CMK (cell line): ENCODE results near the gene GTF2F2.
"Not testable (repeated sequence)": the region's sequence is repeated elsewhere in the genome, so short reads cannot be mapped to it uniquely, and the experiment has no call there.

ENCODE experiments used
- DNase-seq: peaks from one replicate; pipeline ENCODE4 v3.0.0-alpha.2; 2010; ENCODE audit warnings: low read depth

GTF2F2 gene

DNA sequence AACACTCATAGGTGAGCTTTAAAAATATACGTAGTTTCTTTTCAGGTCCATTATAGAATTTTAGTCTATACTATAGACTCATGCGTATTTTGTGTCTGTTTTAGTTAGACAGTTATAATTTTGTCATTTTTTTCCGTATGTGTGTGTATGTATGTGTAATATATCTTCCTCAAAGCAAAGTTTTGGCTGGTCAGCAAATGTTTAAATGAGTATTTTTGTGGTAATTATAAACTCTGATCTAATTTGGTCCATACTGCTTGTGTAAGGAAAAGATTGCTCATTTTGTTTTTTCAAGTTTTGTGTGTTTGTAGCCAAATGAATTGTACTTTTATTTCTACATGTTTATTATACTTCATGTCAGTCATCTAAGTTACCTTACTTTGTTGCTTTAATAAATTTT lies 60.0 kb downstream of the GTF2F2 start:
- DNase-seq = no peak

DNA sequence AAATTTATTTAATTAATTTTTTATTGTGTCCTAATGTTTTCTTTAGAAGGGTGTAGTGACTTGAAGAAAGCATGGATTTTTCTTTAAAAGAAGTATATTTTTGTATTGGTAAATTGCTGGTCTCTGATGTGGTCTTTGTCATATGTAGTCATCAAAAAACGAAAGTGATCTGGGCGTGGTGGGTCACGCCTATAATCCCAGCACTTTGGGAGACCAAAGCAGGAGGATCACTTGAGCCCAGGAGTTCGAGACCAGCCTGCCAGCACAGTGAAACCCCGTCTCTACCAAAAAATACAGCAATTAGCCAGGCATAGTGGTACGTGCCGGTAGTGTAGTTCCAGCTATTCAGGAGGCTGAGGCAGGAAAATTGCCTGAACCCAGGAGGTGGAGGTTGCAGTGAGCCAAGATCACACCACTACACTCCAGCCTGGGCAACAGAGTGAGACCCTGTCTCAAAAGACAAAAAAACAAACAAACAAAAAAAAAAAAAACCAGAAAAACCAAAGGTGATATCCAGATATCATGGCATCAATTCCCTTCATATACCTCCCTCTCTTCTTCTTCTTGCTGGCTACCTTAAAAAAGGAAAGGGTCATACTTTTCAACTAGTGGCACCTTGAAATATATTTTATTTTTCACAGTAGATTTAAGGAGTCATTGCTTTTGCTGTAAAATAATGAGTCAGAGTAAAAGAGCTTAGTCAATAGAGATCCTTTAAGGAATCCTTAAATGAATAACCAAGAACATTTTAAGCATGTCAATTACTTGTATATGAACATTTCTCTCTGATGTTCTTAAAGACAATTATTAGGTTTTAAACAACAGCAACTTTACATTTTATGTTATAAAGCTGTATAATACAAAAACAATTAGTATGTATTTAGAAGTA lies 60.6 kb downstream of the GTF2F2 start:
- no peak for DNase-seq

DNA sequence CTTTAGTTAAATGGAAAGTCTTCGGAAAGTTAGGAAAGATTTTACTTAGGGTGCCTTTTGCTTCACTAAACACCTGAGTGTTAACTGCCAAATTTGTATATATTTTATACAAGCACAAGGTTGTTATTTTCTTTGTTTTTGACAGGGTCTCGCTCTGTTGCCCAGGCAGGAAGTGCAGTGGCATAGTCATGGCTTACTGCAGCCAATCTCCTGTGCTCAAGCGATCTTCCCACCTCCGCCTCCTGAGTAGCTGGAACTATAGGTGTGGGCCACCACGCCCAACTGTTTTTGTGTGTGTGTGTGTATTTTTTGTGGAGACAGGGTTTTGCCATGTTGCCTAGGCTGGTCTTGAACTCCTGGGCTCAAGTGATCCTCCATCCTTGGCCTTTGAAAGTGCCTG lies 64.4 kb downstream of the GTF2F2 start:
- DNase-seq = no peak

DNA sequence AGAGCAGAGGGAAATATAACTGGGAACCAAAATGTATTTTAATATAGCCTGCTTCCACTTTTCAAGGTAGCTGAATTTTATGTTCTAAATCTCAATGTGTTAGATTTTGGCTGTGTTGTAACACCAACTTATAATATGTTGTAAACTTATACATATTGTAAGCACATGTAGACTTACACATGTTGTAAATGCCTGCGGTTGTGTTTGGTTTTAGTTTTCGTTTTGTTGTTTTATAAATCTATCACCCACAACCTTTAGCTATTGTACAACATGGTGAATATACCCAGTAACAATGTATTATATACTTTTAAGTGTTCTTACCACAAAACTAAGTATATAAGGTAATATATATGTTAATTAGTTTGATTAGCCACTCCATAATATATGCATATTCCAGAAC lies 65.0 kb downstream of the GTF2F2 start:
- no peak for DNase-seq

DNA sequence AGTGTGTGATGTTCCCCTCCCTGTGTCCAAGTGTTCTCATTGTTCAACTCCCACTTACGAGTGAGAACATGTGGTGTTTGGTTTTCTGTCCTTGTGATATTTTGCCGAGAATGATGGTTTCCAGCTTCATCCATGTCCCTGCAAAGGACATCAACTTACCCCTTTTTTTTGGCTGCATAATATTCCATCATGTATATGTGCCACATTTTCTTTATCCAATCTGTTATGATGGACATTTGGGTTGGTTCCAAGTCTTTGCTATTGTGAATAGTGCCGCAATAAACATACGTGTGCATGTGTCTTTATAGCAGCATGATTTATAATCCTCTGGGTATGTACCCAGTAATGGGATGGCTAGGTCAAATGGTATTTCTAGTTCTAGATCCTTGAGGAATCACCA lies 68.8 kb downstream of the GTF2F2 start:
- DNase-seq = not testable (repeated sequence)

DNA sequence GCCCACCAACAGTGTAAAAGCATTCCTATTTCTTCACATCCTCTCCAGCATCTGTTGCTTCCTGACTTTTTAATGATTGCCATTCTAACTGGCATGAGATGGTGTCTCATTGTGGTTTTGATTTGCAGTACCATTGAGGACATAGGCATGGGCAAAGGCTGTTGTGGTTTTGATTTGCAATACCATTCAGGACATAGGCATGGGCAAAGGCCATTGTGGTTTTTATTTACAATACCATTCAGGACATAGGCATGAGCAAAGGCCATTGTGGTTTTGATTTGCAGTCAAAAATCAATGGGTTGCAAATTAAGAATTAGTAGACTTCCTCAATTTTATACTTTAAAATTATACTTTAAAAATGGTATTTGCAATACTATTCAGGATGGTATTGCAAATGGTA lies 69.2 kb downstream of the GTF2F2 start:
- DNase-seq = not testable (repeated sequence)

DNA sequence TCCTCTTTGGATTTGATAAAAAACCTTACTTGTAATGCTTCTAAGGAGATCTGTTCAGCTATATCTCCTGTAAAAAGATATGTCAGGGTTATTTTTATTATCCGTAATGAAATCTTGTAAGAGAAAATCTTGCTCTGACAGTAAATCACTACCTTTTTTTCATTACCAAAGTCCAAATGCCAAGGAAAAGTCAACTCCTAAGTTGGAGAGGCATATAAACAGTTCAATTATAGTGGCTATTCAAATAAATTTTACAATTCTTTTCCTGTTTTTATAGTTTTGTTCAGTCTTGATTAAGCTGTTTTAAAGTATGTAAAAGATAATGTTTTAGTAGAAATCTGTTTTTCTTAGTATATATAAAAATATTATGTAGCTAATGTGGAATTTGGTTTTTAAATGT lies 71.6 kb downstream of the GTF2F2 start:
- no peak for DNase-seq

DNA sequence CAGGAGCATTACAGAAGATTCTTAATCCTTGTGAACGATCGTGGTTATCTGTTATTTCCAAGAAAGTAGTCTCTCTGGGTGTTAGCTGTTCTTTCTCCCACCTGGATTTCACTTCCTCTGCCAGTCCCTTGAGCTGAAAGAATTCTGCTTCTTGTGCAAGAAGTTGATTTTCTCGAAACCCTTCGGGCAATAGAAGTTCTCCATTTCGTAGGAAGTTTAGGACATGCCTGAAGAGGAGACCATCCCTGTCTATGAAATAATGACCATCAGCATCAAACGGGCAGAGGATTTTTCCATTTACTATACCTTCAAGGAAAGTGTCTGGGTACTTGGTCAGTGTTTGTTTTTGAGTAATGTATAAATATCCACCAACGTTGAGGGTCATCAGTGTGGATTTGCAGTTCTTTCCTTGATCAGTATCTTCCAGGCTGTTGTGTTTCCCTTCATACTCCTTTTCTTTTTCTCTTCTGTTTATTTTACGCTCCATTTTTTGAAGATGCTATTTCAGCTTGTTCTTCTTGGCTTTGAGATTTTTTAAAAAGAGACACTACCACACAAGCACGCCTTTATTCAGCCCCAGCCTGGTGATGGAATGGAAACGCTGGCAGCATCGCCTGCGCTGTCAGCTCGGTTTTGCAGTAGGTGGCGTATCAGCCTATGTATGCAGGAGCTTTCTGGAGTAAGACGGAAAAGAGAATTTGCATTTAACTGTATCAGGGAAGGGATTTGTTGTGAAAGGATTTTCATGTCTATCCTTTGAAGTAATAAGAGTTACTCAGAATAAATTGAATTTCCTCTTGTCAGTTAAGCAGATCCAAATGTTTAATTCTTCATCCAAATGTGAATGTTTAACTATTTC lies 74.0 kb downstream of the GTF2F2 start:
- no peak for DNase-seq

DNA sequence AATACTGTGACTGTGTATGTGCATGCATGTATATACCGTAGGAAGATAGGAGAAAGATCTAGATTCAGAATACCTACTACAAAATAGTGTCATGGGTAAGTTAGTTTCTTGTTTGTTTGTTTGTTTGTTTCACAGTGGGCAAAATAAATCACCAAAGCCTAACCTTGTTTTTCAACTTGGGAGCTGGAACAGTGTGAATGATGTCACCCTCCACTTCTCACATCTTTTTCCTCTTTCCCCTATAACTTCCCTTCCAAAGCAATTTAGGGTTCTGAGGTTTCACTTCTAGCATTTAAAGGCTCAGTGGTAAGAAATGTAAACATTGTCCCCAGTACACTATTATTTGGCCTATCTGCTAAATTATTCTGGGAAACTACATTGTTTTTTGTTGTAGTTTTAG lies 75.1 kb downstream of the GTF2F2 start:
- DNase-seq = no peak

DNA sequence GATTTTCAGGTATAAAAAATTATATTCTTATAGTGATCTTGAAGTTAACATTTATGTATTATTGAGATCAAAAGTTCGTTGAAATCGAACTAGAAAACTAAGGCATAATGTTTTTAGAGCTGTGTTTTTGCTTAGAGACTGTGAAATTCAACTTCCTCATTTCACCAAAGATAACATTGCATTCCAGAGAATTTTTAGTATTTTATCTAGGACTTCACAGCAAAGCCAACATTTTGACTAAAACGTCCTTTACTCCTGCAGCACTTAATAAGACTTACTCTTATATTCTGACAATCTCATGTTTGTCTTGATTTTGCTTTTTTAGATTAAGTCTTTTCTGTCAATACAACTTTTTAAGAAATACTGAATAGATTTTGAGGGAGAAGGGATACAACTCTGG lies 75.8 kb downstream of the GTF2F2 start:
- no peak for DNase-seq

DNA sequence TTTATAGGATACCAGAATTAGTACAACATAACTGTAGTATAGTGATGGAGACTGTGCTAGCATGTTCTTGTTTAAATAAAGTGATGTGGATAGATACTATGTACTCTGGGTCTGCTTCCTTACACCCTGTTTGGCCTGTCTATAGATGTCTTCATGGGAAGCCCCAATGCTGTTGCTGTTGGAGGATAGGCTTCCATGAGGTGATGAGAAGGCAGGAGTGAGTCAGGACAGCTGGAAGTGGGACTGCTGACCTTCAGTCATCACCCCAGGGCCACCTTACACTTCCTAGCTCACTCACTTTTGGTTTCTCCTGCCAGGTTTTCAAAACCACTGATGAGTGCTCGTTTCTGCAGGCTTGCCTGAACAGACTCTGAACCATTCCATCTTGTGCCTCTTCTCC lies 76.3 kb downstream of the GTF2F2 start:
- DNase-seq = no peak

DNA sequence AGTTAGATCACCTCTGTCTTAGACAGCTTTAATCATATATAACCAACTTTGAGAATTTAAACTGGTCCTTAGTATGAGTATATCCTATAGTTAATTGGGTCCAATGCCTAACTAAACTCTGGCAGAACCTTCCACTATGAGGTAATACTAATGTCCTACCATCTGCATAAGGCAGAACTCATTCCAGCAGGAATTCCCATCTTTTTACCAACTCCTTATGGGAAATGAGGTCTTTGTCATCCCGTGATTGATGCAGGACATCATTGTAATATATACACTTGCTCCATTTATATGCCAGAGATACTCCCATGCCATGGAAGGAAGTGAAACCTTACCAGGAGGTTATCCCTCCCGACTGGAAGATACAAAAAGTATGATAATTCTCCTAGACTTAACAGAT lies 77.7 kb downstream of the GTF2F2 start:
- DNase-seq = no peak

DNA sequence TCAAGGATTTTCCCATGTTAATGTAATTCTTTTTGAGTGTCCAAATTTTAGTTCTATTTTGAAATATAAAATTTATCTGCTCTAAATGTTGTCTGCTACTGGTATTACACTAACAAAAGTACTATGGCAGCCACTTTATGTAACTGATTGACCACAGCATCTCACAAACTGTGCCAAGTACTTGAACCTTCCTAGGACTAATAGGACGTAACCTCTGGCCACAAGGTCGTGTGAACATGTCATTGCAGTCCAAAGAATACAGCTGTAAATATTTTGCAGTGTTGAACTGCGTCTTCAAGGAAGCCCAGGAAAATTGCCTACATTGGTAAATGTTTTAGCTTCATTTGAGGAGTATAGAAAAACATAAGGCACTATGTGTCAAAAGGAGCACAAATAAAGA lies 78.6 kb downstream of the GTF2F2 start:
- DNase-seq = no peak

DNA sequence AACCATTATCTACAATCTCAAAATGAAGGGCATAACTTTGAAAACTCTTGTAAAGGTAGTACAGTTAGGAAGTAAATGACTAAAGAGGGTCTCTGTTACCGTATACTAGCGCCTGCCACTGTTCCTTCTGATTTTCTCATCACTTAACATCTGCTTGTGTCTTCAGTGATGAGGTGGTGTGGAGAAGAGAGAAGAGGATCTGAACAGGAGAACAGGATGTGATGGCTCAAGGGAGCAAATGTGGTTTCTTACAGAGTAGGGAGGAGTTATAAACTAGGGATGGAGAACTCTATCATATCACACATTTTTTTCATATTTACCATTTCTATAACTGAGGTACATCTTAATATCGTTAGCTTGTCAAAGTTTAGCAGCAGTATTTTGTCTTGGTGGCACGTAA lies 79.4 kb downstream of the GTF2F2 start:
- no peak for DNase-seq

DNA sequence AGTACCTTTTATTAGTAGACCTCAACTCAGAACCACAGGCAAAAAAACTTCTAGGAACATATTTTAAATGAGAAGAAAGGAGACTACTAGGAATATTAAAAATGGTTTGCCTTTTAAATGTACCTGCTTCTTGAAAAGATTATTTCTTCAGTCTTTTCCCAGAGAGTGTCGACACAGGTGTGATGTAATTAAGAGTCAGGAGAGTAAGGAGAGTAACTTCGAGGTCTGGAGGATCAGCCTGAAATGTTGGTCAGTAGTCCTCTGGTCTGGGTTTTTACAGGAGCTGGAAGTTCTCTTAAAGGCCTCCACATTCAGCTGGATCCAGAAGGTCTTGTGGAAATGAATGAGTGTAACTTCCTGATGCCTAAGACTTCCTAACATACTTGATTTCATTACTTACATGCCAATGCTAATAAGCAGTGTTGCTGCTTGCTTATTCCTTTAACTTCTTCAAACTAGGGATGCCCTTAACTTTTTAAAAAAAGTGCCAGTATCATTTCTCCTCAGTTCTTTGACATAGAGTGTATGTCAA lies 80.5 kb downstream of the GTF2F2 start, which contains the start of gene KCTD4:
KCTD4 (minus strand) TSS at position 345 of the 532 bp plus-strand sequence. CDS start 6,478 bp downstream, outside the sequence.
- DNase-seq = no peak

DNA sequence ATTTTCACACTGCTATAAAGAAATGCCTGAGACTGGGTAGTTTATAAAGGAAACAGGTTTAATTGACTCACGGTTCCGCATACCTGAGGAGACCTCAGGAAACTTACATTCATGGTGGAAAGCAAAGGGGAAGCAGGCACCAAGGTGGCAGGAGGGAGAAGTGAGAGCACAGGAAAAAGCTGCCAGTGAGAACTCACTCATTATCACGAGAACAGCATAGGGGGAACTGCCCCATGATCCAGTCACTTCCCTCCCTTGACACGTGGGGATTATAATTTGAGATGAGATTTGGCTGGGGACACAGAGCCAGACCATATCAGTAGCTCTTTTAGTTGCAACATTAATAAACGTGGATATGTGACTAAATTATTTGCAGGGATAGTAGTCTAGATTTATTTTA lies 84.8 kb downstream of the GTF2F2 start:
- no peak for DNase-seq

DNA sequence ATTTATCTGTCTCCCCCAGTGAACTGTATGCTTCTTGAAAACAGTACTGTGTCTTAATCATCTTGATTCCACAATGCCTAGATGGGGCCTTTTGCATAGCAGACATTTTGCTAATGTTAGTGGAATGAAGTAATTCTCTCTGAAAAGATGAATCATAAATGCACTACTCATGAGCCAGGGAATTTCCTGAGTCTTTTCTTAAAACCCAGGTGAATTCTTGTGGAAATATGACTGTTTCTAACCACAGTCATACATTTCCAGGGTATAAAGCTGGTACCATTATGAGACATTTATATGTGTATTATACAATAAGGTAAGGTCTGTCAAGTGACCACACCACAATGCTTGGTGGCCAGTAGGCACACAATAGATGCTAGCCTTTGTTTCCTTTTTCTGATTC lies 86.0 kb downstream of the GTF2F2 start:
- no peak for DNase-seq

DNA sequence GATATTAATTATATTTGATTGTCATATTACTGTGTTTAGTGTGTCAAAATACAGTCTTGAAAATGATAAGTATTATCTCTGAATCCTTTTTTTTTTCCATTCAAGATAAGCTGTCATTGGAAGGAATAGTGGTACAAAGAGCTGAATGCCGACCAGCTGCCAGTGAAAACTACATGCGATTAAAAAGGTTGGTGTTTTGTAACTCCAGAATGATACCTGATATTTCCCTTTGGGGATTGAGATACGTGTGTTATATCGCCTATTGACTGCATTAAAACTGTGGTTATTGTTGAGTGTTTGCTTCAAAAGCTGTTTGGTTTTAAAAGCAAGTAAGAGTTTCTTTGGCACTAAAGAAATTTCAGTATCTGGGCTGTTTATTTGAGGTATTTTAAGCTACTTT lies 87.0 kb downstream of the GTF2F2 start:
- DNase-seq = no peak

DNA sequence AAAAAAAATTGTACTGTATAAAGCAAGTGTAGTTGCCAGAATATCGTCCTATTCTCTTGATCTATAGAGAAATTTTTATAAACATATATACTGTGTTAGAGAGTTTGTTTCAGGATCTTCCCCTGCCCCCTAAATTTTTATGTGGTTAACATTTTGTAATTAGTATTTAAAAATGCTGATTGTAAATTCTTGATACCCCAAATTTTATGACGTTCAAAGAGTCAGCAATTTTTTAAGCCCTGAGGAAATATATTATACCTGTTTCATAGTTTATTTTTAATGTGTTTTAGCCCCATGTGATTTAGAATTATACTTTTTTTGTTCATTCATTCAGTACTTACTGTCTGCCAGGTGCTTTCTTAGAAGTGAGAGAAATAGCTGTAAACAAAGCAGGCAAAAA lies 87.8 kb downstream of the GTF2F2 start:
- DNase-seq = no peak

DNA sequence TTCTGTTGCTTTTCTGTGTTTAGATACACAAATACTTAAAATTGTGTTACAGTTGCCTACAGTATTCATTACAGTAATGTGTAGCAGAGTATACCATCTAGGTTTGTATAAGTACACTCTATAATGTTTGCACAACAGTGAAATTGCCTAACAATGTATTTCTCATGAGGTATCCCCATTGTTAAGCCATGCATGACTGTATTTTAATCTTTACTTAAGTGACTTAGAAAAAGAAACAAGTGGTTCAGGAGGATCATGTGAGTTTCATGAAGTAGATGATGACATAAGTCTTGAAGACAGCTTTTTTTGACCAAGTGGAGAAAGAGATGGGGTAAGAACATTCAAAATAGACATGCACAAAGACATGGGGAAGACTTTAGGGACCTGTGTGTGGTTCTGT lies 88.9 kb downstream of the GTF2F2 start:
- no peak for DNase-seq

DNA sequence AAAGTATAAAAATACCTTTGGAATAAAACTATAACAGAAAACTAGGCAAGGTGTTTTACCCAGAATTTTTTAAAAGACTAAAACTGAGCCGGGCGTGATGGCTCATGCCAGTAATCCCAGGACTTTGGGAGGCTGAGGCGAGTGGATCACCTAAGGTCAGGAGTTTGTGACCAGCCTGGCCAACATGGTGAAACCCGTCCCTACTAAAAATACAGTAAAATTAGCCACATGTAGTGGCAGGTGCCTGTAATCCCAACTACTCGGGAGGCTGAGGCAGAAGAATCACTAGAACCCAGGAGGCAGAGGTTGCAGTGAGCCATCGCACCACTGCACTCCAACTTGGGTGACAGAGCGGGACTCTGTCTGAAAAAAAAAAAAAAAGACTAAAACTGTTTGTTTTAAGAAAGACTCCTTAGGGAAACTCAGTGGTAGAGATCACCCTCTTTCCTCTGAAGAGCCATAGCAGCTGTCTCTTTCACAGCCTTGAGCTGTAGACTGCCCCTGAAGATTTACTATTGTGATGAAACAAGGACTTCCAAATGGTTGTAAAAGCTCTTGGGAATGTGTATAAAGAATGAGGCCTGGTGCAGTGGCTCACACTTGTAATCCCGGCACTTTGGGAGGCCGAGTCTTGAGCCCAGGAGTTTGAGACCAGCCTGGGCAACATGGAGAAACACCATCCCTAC lies 95.2 kb downstream of the GTF2F2 start:
- DNase-seq = no peak

DNA sequence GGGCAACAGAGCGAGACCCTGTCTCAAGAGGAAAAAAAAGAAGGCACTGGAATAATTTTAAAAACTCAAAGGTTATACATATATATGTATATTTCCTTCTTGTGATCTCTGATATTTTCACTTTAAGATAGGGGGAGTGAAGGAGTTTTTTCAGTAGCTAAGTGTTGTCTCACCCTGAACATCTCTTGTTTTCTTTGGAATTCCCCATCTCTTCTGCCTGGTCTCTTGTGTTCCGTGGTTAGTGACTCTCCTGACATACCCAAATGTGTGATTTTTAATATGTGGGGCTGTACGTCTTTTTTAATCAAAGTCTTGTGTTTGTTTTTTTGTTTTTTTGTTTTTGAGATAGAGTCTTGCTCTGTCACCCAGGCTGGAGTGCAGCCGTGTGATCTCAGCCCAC lies 95.9 kb downstream of the GTF2F2 start:
- no peak for DNase-seq
